ENCODE data around the gene COPS3. TPM values are rescaled to one million over a fixed set of nuclear protein-coding genes. Genes with fewer than 3 reads are reported as not detected.
A peak's percentile ranks its signal among the peaks of the same experiment; 100 is the strongest.

COPS3 gene
- total and polyA plus RNA-seq, 11 donors, result 34.7 to 108 (median 74.0) TPM

DNA sequence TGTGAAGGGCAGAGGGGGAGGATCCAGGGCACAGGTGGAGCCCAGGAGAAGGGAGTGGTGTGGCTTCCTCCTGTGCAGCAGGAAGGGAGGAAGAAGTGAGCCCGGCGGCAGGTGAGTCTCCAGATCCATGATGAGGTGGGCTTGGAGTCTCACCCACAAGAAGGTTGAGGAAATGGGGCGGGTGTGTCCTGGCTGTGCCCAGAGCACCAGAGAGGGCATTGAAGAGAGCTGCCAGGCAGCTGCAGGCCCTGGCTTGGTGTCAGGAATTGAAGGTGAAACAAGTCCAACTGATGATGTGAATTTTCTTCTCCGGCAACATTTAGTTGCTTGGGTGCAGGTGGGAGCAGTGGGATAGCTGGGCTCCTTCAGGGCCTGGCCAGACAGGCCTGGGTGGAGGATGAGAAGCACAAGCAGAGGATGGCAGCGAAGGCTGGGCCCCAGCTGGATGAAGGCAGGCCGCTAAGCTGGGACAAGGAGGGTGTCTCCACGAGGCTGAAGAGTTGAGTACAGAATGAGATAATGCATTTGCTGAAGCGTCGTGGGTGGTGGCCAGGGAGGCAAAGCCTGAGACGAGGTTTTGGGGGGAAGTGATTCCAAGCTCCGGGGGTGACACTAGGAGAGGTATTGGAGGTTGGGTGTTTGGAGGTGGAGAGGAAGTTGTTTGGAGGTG, 40.4 kb upstream of the COPS3 start:
- peaks cover 0 to 4% (median 0%) of the 10 kb centered on the region in 9 donors for H3K36me3 ChIP-seq
- intact Hi-C loops (cut with DNase I), result no loop called here
- no peaks in the 10 kb centered on the region for H3K9me3 ChIP-seq
- no peak for DNase-seq
- no peaks in the 10 kb centered on the region for H3K27me3 ChIP-seq
- no peak for ATAC-seq
- 83 to 88% (median 87%) methylated on average over 11 of the region's 11 CpGs for WGBS, 4 donors
- H3K27ac ChIP-seq, result no peak overlapping the region
- TF ChIP-seq, protein P1, sequence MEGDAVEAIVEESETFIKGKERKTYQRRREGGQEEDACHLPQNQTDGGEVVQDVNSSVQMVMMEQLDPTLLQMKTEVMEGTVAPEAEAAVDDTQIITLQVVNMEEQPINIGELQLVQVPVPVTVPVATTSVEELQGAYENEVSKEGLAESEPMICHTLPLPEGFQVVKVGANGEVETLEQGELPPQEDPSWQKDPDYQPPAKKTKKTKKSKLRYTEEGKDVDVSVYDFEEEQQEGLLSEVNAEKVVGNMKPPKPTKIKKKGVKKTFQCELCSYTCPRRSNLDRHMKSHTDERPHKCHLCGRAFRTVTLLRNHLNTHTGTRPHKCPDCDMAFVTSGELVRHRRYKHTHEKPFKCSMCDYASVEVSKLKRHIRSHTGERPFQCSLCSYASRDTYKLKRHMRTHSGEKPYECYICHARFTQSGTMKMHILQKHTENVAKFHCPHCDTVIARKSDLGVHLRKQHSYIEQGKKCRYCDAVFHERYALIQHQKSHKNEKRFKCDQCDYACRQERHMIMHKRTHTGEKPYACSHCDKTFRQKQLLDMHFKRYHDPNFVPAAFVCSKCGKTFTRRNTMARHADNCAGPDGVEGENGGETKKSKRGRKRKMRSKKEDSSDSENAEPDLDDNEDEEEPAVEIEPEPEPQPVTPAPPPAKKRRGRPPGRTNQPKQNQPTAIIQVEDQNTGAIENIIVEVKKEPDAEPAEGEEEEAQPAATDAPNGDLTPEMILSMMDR (IDR thresholded peaks at IDR 0.05), result no peak
- no peak for TF ChIP-seq POLR2A (IDR thresholded peaks at IDR 0.05)
- no peaks in the 10 kb centered on the region for H3K4me1 ChIP-seq
- no peak overlapping the region for H3K4me3 ChIP-seq

DNA sequence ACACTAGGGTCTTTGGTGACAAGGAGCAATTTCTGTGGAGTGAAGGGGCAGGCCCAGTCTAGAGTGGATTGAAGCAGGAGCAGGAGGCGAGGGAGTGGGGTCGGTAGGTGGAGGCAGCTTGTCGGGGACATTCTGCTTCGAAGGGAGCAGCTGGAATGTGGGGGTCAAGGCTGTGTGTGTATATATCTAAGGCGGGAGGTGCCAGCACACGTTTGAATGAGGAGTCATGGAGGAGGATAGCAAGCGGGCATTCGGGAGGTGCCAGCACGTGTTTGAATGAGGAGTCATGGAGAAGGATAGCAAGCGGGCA, 39.8 kb upstream of the COPS3 start:
- ATAC-seq (no peak), DNase-seq (no peak)
- TF ChIP-seq, protein P1 (IDR thresholded peaks at IDR 0.05), result no peak
- TF ChIP-seq POLR2A (IDR thresholded peaks at IDR 0.05), result no peak
- Histone ChIP-seq H3K36me3 (no peaks in the 10 kb centered on the region), H3K4me3 (no peak overlapping the region), H3K9me3 (no peaks in the 10 kb centered on the region), H3K4me1 (no peaks in the 10 kb centered on the region), H3K27me3 (no peaks in the 10 kb centered on the region), H3K27ac (no peak overlapping the region)
- 91 to 93% (median 92%) methylated on average over 10 of the region's 10 CpGs for WGBS, 4 donors
- intact Hi-C loops (cut with DNase I), result no loop called here

DNA sequence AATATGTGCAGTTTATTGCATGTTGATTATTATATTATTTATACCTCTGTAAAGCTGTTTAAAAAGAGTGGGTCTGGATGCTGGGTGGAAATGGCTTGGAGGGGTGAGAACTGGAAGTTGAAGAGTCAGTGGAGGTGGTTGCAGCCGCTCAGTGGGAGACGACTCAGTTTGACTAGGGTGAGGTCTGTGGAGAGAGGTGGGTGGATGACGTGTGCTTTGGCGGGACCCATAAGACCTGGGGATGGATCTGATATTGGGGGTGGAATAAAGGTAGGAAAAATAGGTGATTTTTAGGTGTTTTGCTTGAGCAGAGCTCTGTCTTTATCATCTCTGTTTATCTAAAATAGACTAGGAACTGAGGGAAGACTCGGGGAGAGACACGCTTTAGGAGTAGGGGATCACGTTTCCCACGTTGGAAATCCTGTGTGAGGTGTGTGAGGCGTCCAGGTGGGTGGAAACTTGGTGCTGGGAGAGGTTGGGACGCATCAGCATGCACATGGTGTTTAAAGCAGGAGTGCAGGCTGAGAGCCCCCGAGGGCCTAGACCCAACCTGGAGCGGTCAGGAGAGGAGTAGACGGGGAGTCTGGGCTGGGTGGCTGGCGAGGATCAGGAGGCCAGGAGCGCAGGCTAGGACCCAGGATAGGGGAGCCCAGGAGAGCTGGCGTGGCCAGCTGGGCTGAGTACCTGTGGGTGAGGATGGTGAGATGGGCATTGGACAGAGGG, 39.3 kb upstream of the COPS3 start:
- ATAC-seq (no peak), DNase-seq (peak in 1 of 5 donors; percentile 1)
- H3K27ac ChIP-seq, result no peak overlapping the region
- intact Hi-C loops (cut with DNase I), result no loop called here
- no peaks in the 10 kb centered on the region for H3K9me3 ChIP-seq
- TF ChIP-seq, protein P1 (IDR thresholded peaks at IDR 0.05), result no peak
- TF ChIP-seq POLR2A (IDR thresholded peaks at IDR 0.05), result no peak
- H3K4me1 ChIP-seq, result no peaks in the 10 kb centered on the region
- 93 to 97% (median 94%) methylated on average over 16 of the region's 16 CpGs for WGBS, 4 donors
- no peaks in the 10 kb centered on the region for H3K36me3 ChIP-seq
- no peaks in the 10 kb centered on the region for H3K27me3 ChIP-seq
- no peak overlapping the region for H3K4me3 ChIP-seq

DNA sequence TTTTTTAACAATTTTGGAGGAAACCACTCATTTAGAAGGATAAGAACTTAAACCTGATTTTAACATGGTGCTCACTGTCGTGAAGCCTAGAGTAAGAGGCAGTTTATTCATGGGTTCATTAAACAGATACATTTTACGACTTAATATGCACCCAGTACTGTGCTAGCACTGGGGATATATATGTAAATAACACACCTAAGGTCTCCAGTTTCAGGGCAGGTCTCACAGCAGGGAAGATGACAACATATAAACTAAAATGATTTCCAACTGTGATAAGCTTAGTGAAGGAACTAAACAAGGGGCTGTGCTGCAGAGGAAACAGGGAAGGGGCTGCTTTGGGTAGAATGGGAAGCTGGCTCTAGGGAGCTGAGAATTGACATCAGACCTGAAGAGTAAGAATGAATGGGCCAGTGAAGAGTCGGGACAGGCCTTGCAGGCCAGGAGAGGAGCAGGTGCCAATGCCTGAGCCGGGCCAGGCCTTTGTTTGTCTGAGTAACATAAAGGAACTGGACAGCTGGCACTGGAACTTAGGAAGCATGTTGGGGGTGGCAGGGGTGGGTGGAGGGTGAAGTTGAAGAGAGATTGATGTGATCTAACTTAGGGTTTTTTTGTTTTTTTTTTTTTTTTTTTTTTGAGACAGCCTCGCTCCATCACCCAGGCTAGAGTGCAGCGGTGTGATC, 34.2 kb upstream of the COPS3 start:
- no peaks in the 10 kb centered on the region for H3K4me1 ChIP-seq
- H3K27me3 ChIP-seq, result no peaks in the 10 kb centered on the region
- WGBS, 4 donors, result 78 to 96% (median 94%) methylated on average over 6 of the region's 6 CpGs
- no peak overlapping the region for H3K4me3 ChIP-seq
- intact Hi-C loops (cut with DNase I), result loop anchor here in 4 of 10 donors (2.0 to 10.0 kb wide), 3 partner anchors 170 to 314 kb away; no protein-coding TSS in a partner anchor
- no peak for ATAC-seq
- no peak for DNase-seq
- H3K36me3 ChIP-seq, result peaks cover 0 to 4% (median 0%) of the 10 kb centered on the region in 9 donors
- TF ChIP-seq, protein P1 (IDR thresholded peaks at IDR 0.05), result no peak
- no peak for TF ChIP-seq POLR2A (IDR thresholded peaks at IDR 0.05)
- H3K9me3 ChIP-seq, result peaks cover 0 to 4% (median 0%) of the 10 kb centered on the region in 12 donors
- H3K27ac ChIP-seq, result no peak overlapping the region
